ENCODE measurements around the gene ATP6V1B1. TPM values are rescaled to one million over a fixed set of nuclear protein-coding genes. Genes with fewer than 3 reads are reported as not detected.

Gene ATP6V1B1
- polyA plus RNA-seq, 3 donors, result not detected

- Histone ChIP-seq H4K20me1 (ENCODE audit: insufficient read depth, low read length) (no peaks in the 10 kb centered on the region), H3K27ac (ENCODE audit: low read depth in 1 of 2, low read length in 2 of 2) (no peak overlapping the region), H3K79me2 (ENCODE audit: insufficient read depth, low read length) (no peaks in the 10 kb centered on the region), H3K9ac (ENCODE audit: insufficient read depth, low read length, poor library complexity, severe bottlenecking) (no peak overlapping the region), H3K9me3 (replicated peaks in 1 of 2; ENCODE audit: control insufficient read depth in 1 of 2, insufficient read depth in 1 of 2, low read length in 2 of 2) (no peaks in the 10 kb centered on the region), H3K27me3 (ENCODE audit: control insufficient read depth in 2 of 2, insufficient read depth in 2 of 2, low read length in 2 of 2) (peaks cover 11 to 29% of the 10 kb centered on the region in 2 donors), H3K4me3 (replicated peaks in 1 of 3; ENCODE audit: low read depth in 2 of 3, low read length in 3 of 3) (no peak overlapping the region), H3K36me3 (replicated peaks in 1 of 2; ENCODE audit: control insufficient read depth in 1 of 2, insufficient read depth in 2 of 2, low read length in 2 of 2) (no peaks in the 10 kb centered on the region), H3K4me1 (ENCODE audit: control insufficient read depth in 1 of 2, insufficient read depth in 2 of 2, low read length in 2 of 2) (peaks cover 8 to 9% of the 10 kb centered on the region in 2 donors), H2AFZ (ENCODE audit: insufficient read depth, low read depth, low read length, poor library complexity, severe bottlenecking) (no peak overlapping the region), H3K4me2 (replicated peaks; ENCODE audit: extremely low read depth, low read length, poor library complexity, severe bottlenecking) (no peak overlapping the region)
- Mint-ChIP-seq H3K4me1 (peaks cover 12% of the 10 kb centered on the region), H3K4me3 (peak overlapping the region in 1 of 2 donors; percentile 65), H3K27me3 (ENCODE audit: low read depth in 3 of 3) (peaks cover 40 to 48% (median 43%) of the 10 kb centered on the region in 3 donors), H3K27ac (peak overlapping the region in 1 of 7 donors; percentile 30), H3K9me3 (peaks cover 0 to 3% (median 0%) of the 10 kb centered on the region in 7 donors), H3K36me3 (peaks cover 0 to 5% of the 10 kb centered on the region in 2 donors)
- peak; percentile 92 for TF ChIP-seq CTCF (IDR thresholded peaks at IDR 0.05)
- DNase-seq, result peak; percentile 38 to 58 (median 54)
- intact Hi-C loops (cut with micrococcal nuclease), result loop anchor here (5.0 kb wide), 2 partner anchors 75 to 155 kb away; partner anchors contain the start of gene FIGLA (in 1 of the 2)
- WGBS (ENCODE audit: insufficient coverage), result 100% methylated on average over 1 of the region's 8 CpGs
These were observed 11.2 kb downstream of the ATP6V1B1 start for GRCh38 chr2:70946832-70947442.

GRCh38 chr2:70947556-70948184 lies 12.0 kb downstream of the ATP6V1B1 start:
- Histone ChIP-seq H3K9ac (ENCODE audit: insufficient read depth, low read length, poor library complexity, severe bottlenecking) (no peak overlapping the region), H3K27ac (ENCODE audit: low read depth in 1 of 2, low read length in 2 of 2) (no peak overlapping the region), H3K4me1 (ENCODE audit: control insufficient read depth in 1 of 2, insufficient read depth in 2 of 2, low read length in 2 of 2) (peaks cover 8 to 9% of the 10 kb centered on the region in 2 donors), H4K20me1 (ENCODE audit: insufficient read depth, low read length) (no peaks in the 10 kb centered on the region), H3K27me3 (ENCODE audit: control insufficient read depth in 2 of 2, insufficient read depth in 2 of 2, low read length in 2 of 2) (peaks cover 11 to 32% of the 10 kb centered on the region in 2 donors), H2AFZ (ENCODE audit: insufficient read depth, low read depth, low read length, poor library complexity, severe bottlenecking) (peak overlapping the region; percentile 68), H3K79me2 (ENCODE audit: insufficient read depth, low read length) (no peaks in the 10 kb centered on the region), H3K36me3 (replicated peaks in 1 of 2; ENCODE audit: control insufficient read depth in 1 of 2, insufficient read depth in 2 of 2, low read length in 2 of 2) (no peaks in the 10 kb centered on the region), H3K9me3 (replicated peaks in 1 of 2; ENCODE audit: control insufficient read depth in 1 of 2, insufficient read depth in 1 of 2, low read length in 2 of 2) (no peaks in the 10 kb centered on the region), H3K4me3 (replicated peaks in 1 of 3; ENCODE audit: low read depth in 2 of 3, low read length in 3 of 3) (peak overlapping the region in 1 of 3 experiments; percentile 56), H3K4me2 (replicated peaks; ENCODE audit: extremely low read depth, low read length, poor library complexity, severe bottlenecking) (no peak overlapping the region)
- Mint-ChIP-seq H3K9me3 (peaks cover 0 to 3% (median 0%) of the 10 kb centered on the region in 7 donors), H3K27me3 (ENCODE audit: low read depth in 3 of 3) (peaks cover 43 to 51% (median 46%) of the 10 kb centered on the region in 3 donors), H3K36me3 (peaks cover 0 to 5% of the 10 kb centered on the region in 2 donors), H3K4me1 (peaks cover 12% of the 10 kb centered on the region), H3K27ac (peak overlapping the region in 1 of 7 donors; percentile 38), H3K4me3 (peak overlapping the region in 1 of 2 donors; percentile 96)
- DNase-seq, result peak in 1 of 3 donors; percentile 30
- 43% methylated on average over 11 of the region's 11 CpGs for WGBS (ENCODE audit: insufficient coverage)
- intact Hi-C loops (cut with micrococcal nuclease), result loop anchor here (5.0 kb wide), 2 partner anchors 75 to 155 kb away; partner anchors contain the start of gene FIGLA (in 1 of the 2)
- TF ChIP-seq CTCF (IDR thresholded peaks at IDR 0.05), result no peak
